ENCODE measurements around the gene PTPRK. TPM values are rescaled to one million over a fixed set of nuclear protein-coding genes. Genes with fewer than 3 reads are reported as not detected.

The PTPRK gene
- total and polyA plus RNA-seq, 10 of the 15 experiments (the other 5 are each of a cell fraction or from before 2014, with no cell fraction given), result 0.23 to 1.9 (median 0.55) TPM

DNA sequence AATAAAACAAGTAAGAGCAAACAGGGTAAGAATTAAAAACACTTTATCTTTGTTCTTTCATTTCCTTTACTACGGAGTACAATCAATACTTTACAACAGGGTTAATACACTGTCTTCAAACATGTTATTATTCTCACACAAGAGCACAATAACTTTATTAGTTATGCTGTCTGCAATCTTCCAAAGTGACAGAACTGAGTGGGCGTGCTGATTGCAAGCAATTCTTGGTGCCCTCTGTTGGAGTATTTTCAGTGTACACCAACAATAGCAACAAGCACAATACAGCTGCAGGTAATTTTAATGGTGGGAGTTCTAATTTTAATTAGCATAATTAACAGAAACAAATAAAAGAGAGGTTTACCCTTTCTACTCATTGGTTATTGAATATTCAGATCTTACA lies 33.9 kb upstream of the PTPRK start:
- Histone ChIP-seq H3K36me3 (ENCODE audit: control insufficient read depth in 2 of 2, insufficient read depth in 2 of 2, low read length in 1 of 2) (no peaks in the 10 kb centered on the region), H3K4me2 (ENCODE audit: control insufficient read depth, insufficient read depth) (no peak overlapping the region), H3K9me3 (replicated peaks; ENCODE audit: control insufficient read depth, insufficient read depth, low read length) (no peaks in the 10 kb centered on the region), H3K4me1 (ENCODE audit: control insufficient read depth, insufficient read depth, low read length) (no peaks in the 10 kb centered on the region), H3K4me3 (no peak overlapping the region), H4K20me1 (ENCODE audit: control insufficient read depth, insufficient read depth) (no peaks in the 10 kb centered on the region), H3K27ac (ENCODE audit: control insufficient read depth, insufficient read depth) (no peak overlapping the region), H3K9ac (ENCODE audit: control insufficient read depth, insufficient read depth, low read length) (no peak overlapping the region), H3K79me2 (ENCODE audit: control insufficient read depth, insufficient read depth, low read length) (no peaks in the 10 kb centered on the region), H2AFZ (ENCODE audit: control insufficient read depth, low read depth, low read length) (no peak overlapping the region), H3K27me3 (replicated peaks in 1 of 2; ENCODE audit: control insufficient read depth in 2 of 2, insufficient read depth in 2 of 2, low read length in 1 of 2) (no peaks in the 10 kb centered on the region)
- WGBS (ENCODE audit: insufficient coverage, insufficient replicate concordance, low lambda C conversion rate, missing lambda C conversion rate), result 0% methylated on average over 2 of the region's 2 CpGs
- in situ Hi-C loops (cut with MboI) (no loop called here), intact Hi-C loops (cut with micrococcal nuclease; ENCODE audit: unreplicated experiment) (no loop called here)
- no TSS peak for BruUV-seq (replicated peaks)
- TF ChIP-seq YY1 (IDR thresholded peaks at IDR 0.05; ENCODE audit: low read depth, low read length) (no peak), POU2F2 (IDR thresholded peaks at IDR 0.05; ENCODE audit: borderline replicate concordance, low read depth, low read length) (no peak), ZBTB40 (IDR thresholded peaks at IDR 0.05; ENCODE audit: borderline replicate concordance) (peak; percentile 65), KLF5 (IDR thresholded peaks at IDR 0.05; ENCODE audit: partially characterized antibody) (no peak), SIX5 (IDR thresholded peaks at IDR 0.05; ENCODE audit: low read depth, low read length, severe bottlenecking) (no peak), MLLT1 (IDR thresholded peaks at IDR 0.05) (no peak)
- TF ChIP-seq, protein P1, sequence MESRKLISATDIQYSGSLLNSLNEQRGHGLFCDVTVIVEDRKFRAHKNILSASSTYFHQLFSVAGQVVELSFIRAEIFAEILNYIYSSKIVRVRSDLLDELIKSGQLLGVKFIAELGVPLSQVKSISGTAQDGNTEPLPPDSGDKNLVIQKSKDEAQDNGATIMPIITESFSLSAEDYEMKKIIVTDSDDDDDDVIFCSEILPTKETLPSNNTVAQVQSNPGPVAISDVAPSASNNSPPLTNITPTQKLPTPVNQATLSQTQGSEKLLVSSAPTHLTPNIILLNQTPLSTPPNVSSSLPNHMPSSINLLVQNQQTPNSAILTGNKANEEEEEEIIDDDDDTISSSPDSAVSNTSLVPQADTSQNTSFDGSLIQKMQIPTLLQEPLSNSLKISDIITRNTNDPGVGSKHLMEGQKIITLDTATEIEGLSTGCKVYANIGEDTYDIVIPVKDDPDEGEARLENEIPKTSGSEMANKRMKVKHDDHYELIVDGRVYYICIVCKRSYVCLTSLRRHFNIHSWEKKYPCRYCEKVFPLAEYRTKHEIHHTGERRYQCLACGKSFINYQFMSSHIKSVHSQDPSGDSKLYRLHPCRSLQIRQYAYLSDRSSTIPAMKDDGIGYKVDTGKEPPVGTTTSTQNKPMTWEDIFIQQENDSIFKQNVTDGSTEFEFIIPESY (IDR thresholded peaks at IDR 0.05), result no peak
- DNase-seq (ENCODE audit: low read depth, low spot score) (no peak), ATAC-seq (no peak), FAIRE-seq (no peak)
- SMC1A ChIA-PET (ENCODE audit: uncharacterized antibody, unreplicated experiment), result no interaction called here
- POLR2A ChIA-PET, result no interaction called here
- CTCF ChIA-PET, result no interaction called here
- RAD21 ChIA-PET (ENCODE audit: unreplicated experiment), result no interaction called here

All from GM12878 (cell line).